GM08714 (cell line): Measurements from ENCODE around the gene AIP.

Experiments
- H3K4me3 ChIP-seq: fragments of 200-500 bp; sonication (Bioruptor generic); 2 replicates; pipeline ENCODE4 v1.5.1; 2014; ENCODE audit warnings: mild to moderate bottlenecking, low read length, inconsistent platforms
- ZNF274 ChIP-seq: IDR thresholded peaks from 2 replicates; pipeline ENCODE4 v1.6.1; 2012; ENCODE audit warnings: mild to moderate bottlenecking, low read depth, low read length

Gene AIP

DNA sequence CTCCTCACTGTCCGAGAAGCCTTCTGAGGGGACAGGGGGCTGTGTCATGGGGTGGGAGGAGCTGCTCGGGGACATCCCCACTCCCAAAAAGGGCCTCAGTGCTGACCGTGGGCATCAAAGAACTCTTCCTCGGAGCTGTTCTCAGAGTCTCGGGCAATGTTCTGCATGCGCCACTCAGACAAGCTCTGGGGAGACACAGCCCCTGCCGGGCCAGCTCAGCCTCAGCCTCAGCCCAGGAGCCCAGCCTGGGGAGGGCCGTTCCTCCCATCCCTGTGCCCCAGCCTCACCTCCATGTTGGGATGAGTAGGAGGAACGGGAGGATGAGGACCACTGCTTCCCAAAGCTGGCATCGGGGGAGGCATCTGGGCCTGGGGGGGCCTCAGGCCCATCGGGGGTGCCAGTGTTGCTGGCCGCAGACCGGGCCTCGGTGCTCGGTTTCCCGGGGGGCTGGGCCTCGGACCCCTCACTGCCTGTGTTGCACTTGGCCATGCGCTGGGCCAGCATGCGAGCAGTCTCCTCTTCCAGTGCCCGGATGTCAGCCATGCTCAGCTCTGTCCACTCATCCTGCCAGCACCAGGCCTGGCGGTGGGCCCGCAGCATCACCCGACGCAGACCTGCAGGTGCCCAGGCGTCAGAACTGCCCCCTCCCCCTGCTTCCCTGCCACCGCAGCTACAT is 17.1 kb downstream of the AIP start:
- no peak for TF ChIP-seq ZNF274

GRCh38 chr11:67500484-67500821 is 17.6 kb downstream of the AIP start:
- no peak overlapping the region for H3K4me3 ChIP-seq
- no peak for TF ChIP-seq ZNF274

More for the DNA sequence above, 17.1 kb downstream of the AIP start:
- H3K4me3 ChIP-seq, result no peak overlapping the region

GRCh38 chr11:67500831-67501715 is 18.2 kb downstream of the AIP start:
- no peak for TF ChIP-seq ZNF274
- H3K4me3 ChIP-seq, result no peak overlapping the region

- H3K4me3 ChIP-seq, result no peak overlapping the region
- no peak for TF ChIP-seq ZNF274
Measured at GRCh38 chr11:67501854-67502253, 19.0 kb downstream of the AIP start.

DNA sequence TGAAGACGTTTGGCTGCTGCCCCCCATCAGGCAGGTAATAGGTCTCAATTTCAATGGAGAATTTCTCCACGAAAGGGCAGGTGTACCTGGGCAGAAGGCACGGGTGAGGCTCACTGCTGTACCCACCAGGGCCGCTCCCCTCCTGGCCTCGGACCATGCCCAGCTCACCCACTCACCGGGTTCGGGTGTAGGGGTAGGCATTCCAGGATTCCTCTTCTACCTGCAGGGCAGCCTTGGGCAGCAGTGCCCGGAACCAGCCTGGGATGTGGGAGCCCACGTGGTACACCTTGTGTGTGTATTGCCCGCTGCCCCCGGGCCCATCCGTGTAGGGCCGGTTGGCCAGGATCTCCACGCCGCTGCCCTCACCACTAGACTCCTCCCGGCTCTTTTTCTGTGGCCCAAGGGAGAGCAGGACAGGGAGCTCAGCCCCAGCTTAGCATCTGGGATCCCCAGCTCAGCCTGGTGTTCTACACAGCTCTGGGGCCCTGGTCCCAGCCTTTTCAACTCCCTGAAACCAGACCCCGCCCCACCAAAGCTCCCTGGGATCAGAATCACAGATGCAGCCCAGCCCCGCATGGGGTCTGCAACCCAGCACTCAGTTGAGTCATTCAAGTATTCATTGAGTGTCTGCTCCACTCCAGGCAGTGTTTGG is 19.6 kb downstream of the AIP start:
- TF ChIP-seq ZNF274, result no peak
- H3K4me3 ChIP-seq, result no peak overlapping the region

DNA sequence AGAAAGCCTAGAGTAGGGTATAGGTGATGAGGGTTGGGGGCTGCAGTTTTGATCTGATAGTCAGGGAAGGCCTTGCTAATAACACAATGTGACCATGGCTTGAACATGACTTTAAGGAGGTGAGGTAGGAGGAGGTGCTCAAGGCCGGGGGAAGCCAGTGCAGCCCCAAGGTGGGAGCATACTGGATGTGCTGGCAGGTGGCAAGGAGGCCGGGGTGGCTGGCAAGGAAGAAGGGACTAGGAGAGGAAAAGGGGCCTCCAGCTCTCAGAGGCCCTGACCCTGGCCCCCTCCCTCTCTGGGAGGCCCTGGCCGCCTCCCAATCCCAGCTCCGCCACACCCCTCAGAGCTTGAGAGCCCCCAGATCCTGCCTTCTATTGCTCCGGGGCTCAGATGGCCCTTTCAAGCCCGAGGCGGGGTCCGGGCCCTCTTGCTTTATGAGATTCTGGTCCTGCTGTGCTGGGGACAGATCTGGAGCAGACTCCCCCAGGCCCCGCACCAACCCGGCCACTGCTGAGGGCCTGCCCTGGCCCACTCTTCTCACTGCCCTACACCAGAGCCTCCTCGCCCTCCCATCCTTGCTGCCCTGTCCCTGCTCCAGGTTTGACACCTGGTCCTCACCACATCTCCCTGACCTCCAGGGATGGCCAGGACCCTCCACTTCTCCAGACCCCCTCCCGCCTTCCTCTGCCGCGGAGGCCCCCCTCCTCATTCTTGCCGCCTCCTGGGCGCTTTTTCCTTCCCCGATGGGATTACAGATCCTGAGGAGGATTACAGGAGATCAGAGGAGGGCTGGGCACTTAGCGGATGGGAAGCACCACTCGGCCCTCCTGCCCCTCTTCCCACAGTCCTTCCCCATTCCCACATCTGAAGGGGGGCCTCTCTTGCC is 20.5 kb downstream of the AIP start:
- H3K4me3 ChIP-seq, result peak overlapping the region; percentile 71; the same call in 1 of the 2 replicates
- no peak for TF ChIP-seq ZNF274

GRCh38 chr11:67504005-67504949 is 21.5 kb downstream of the AIP start:
- no peak for TF ChIP-seq ZNF274
- H3K4me3 ChIP-seq, result peak overlapping the region; percentile 71

DNA sequence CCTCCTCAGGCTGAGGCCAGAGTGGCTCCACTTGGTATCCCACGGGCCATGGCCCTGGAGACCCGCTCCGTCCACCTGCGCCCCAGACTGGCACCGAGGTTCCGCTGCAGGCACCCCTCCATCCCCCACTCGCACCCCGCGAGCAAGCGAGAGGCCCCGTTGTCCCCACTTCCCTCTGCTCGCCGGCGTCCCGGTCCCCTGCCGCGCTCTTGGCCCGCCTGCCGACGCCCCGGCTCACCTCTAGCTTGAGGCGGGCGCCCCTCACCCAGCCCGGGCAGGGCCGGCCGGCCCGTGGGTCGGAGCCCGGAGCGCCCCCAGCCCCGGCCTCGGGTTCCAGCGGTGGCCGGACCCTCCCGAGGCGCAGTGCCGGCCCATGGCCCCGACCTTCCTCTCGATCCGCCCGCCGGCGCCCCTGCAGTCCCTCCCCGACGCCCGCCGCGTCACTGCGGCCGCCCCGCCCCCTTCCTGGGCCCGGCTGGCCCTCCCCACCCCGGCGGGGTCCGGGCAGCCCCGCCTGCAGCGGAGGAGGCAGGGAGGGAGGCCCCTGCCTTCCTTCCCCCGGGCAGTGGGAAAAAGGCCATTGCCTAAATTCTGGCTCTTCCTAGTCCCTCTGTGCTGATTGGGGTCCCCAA is 22.2 kb downstream of the AIP start, which contains the start of gene PITPNM1:
Gene PITPNM1 (minus strand): TSS at position 414 of the 632 bp plus-strand sequence. CDS start 1,183 bp downstream, outside the sequence.
- no peak for TF ChIP-seq ZNF274

DNA sequence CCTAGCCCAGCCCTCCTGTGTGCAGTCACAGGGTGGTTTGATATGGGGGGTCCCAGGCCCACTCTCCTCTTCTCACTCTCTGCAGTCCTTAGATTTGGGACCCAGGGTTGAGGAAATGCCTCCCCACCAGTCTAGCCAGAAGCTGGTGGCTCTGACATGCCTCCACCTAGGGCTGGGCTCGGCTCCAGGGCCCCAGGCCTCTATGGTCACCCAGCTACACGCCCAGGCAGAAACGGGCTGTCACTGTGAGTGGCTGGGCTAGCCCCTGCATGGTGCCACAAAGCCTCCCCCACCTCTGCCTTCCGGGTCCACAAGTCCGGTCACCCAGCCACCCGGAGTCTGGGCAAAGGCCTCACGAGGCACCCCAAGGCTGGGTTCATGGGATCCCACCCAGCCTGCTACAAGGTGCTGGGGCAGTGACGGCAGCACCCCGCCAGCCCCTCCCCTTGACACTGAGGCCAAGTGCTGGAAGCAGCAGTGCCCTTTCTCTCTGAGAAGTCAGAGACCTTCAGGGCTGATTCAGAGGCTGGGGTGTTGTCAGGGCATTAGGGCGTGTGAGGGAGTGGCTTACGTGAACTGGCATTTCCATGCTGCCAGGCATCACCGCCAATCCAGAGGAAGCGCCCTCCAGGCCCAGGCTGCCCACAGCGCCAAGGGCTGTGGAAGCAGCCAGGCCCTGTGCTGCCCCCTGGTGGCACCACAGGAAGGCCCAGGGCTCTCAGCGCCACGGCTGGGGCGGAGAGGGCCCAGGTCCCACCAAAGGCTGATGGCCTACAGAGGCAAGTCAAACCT is 23.0 kb downstream of the AIP start:
- H3K4me3 ChIP-seq, result peak overlapping the region; percentile 2; the same call in 1 of the 2 replicates
- TF ChIP-seq ZNF274, result no peak

More for the DNA sequence above, 22.2 kb downstream of the AIP start, which contains the start of gene PITPNM1:
- H3K4me3 ChIP-seq, result peak within 1 kb of the TSS; percentile 71

DNA sequence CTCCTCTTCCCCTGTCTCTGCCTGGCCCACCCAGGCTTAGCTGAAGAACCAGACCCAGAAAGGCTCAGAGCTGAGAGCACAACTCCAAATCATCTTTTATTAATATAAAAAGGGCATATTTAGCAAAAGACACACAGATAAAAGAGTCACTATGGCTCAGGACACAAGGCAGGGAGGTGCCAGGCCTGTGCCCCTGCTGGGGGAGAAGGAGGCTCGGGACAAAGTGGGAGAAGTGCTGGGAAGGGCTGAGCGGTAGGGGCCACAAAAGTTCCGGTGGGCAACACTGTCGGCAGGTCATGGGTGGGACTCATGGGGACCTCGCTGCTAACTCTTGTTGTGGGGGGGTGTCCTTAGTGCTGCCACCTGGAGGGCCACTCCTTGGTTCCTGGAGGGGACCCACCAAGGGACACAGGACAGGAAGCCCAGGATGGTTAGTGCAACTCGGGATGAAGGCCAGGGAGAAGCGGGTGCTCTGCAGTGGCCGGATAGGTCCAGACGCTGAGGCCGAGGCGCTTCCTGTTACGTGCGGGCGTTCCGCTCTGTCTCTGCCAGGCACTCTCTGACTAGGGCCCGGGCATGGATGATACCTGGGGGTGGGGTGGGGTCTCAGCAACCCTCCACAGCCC is 23.7 kb downstream of the AIP start:
- no peak overlapping the region; the same call in 1 of the 2 replicates for H3K4me3 ChIP-seq
- TF ChIP-seq ZNF274, result no peak
